Stimulated activated CD8-positive, alpha-beta memory T cell treated with anti-CD3 and anti-CD28 coated beads, Interleukin-12 subunit alpha, Interleukin-12 subunit beta, amount 100 ng/mL, for 4 hours (primary cell): Measurements from ENCODE around the gene SLC39A11.

ENCODE experiments used
- DNase-seq: peaks from one replicate; pipeline ENCODE4 v3.0.0-alpha.2; 2020; ENCODE audit warnings: low read depth

SLC39A11 gene

DNA sequence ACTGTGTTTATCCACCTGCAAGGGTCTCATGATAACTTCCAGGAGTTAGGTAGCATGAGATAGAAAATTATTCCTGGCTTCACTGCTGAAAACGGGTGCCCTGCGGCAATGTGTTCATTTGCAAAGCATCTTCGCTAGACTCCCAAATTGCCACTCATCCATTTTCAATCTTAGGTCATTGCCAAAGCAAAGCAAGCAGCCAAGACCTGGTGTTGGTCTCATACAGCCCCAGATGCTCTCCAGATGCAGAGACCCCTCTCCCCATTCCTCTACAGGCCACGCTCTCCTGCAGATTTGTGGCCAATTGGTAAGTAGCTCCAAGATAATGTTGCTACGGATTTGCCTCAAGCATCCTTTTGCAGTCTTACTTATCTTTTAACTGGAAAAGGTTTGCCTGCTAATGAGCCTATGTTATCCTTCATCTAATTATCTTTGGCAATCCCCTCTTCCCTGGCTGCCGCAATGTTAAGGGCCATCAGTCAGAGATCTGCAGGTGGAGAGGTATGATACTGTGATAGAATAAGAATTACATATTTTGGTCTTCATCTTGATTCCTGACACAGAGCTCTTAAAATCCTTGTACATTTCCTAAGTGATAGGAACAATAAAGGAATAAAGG lies 222.0 kb downstream of the SLC39A11 start:
- DNase-seq = no peak

GRCh38 chr17:72869630-72870029 lies 222.9 kb downstream of the SLC39A11 start:
- DNase-seq = no peak

DNA sequence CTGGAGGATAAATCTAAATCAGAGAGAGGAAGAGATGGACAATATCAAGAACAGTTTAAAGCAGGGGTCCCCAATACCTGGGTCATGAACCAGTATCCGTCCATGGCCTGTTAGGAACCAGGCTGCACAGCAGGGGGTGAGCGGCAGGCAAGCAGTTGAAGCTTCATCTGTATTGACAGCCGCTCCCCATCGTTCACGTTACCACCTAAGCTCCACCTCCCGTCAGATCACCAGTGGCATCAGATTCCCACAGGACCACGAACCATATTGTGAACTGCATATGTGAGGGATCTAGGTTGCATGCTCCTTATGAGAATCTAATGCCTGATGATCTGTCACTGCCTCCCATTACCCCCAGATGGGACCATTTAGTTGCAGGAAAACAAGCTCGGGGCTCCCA lies 226.5 kb downstream of the SLC39A11 start:
- no peak for DNase-seq

- no peak for DNase-seq
Measured at GRCh38 chr17:72863526-72864211, 228.8 kb downstream of the SLC39A11 start.

DNA sequence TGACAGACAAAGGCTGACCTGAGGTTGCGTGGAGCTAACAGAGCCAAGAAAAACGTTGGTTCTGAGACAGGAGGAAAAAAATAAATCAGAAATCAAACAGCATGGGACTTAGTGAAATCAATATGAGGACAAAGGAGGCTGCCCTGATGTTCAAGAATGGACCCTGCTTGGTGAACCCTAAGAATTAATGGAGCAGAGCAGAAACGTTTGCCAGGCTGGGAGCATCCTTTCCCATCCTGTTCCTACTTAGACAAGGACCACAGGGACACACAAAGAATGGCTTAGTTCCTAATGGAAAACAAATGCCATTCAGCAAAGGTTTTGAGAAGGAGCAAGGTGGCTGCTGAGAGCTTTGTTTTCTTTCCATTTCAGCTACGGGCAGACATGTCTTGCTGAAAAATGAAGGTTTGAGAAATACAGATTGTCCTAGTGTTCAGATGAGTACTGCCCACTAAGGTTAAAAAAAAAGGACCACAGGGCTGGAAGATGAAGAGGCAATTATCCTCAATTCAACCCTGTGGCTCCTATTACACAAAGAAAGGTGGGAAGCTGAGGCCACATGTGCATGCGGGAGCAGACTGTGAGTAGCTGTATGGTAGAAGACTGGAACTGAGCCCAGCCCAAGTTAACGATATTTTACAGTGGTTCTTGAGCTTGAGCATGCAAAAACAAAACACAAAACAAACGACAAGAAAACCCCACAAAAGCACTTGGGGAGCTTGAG lies 230.1 kb downstream of the SLC39A11 start:
- no peak for DNase-seq

DNA sequence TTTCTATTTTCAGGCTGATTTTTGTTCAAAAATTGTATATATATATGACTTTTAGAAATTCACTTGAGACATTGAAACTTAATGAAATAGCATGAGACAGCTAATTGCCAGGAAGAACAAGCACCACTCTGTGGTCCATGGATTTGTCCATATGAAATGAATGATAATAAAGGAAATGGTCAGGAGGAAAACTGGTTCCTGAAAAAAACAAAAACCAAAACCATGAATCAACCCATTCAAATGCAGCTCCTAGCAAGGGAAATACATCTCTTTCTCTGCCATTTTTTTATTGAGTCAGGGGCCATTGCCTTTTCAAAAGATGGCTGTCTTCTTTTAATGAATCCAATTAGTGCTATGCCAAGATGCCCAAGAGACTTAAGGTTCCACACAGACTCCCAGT lies 230.7 kb downstream of the SLC39A11 start:
- no peak for DNase-seq

GRCh38 chr17:72860778-72861177 lies 231.7 kb downstream of the SLC39A11 start:
- DNase-seq = no peak

DNA sequence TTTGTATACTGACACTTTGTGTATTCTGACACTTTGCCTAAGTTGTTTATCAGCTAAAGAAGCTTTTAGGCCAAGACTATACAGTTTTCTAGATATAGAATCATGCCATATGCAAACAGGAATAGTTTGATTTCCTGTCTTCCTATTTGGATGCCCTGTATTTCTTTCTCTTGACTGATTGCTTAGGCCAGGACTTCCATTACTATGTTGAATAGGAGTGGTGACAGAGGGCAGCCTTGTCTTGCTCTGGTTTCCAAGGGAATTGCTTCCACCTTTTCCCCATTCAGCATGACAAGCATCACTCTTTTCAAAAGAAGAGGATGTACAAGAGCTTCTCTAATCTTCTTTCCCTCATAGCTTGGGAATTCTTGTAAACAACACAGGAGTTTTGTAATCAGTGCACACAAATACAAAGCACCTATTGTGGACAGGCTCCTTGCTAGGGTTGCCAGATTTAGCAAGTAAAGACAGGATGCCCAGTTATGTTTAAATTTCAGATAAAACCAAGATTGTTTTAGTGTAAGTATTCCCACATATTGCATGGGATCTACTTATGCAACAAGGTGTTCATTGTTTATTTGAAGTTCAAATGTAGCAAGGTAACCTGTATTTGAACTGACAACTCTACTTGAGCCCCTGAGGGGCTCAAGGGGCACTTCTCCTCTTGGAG lies 233.5 kb downstream of the SLC39A11 start:
- DNase-seq = no peak

DNA sequence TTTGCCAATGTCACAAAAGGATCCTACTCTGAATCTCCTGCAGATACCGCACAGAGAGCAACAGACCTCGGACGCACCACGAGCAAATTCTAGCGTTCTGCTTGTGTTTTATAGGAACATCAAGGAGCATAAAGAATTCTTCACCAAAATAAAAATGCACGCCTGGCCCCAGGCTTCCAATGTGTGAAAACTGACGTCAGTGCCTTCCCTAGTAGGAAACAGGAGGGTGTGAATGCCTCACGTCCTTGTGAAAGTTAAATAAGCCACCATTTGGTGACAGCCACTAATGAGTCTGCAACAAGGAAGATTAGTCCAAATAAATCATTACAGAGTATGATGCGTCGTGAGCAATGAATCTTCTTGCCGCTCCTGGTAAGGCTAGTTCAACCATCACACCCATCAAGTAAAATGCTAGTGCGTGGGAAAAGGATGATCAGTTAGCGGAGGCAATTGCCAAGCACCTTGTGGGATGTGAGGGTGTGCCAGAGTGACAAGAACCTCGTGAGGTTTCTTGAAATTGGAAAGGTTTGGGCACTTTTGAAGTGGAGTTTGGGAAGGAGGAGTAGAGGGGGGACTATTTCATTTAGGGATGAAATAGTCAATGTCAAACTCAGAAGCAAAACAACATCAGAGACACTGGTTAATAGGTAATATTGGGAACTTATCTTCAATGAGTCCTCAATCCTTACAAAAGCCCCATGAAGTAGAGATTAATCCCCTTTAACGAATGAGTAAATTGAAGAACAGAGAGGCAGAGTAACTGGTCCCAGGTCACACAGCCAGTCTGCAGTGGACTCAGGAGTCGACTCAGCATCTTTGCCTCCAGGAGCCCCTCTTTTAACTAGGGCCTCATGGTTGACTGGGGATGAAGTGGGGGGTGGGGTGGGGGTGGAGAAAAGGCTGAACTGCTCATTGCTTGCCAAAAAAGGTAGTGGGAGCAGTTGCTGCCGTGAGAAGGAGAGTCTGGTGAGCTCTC lies 238.8 kb downstream of the SLC39A11 start:
- DNase-seq = no peak

GRCh38 chr17:72852277-72852938 lies 240.1 kb downstream of the SLC39A11 start:
- DNase-seq = no peak

- no peak for DNase-seq
Measured at GRCh38 chr17:72850410-72851118, 241.9 kb downstream of the SLC39A11 start.

DNA sequence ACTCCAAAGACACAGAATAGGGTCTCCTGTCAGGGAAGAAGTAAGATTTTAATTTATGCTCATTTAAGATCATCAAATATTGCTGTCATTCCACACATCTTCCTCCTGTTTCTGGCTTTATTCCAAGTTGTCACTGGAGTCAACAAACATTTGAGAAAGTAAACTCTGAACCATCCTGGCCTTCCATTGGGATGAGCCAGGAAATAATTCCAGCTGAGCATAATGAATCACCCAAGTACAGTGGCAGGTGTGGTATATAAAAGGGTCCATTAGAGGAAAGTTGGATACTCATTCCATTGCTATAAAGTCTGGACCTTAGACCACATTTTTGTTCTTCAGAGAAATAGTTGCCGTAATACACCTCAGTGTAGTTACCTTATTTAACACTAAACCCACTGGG lies 246.1 kb downstream of the SLC39A11 start:
- no peak for DNase-seq

- no peak for DNase-seq
Measured at GRCh38 chr17:72843591-72843990, 248.9 kb downstream of the SLC39A11 start.

DNA sequence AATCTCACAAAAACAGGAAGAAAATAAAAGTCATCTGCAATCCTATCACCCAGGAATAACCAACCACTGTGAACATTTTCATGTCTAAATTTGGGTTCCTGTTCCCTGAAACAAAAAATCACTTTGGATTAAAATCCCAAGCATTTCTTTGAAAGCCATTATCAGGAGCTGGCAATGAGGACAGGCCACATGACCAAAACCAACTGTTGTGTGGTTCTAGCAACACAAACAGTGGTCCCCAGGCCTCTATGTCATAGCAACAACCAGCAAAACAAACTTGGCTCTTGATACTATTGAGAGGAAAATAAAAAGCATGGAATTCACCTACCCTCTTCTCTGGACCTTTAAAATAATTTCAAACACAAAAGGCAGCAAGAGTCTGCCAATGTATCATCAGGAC lies 252.5 kb downstream of the SLC39A11 start:
- DNase-seq = no peak

DNA sequence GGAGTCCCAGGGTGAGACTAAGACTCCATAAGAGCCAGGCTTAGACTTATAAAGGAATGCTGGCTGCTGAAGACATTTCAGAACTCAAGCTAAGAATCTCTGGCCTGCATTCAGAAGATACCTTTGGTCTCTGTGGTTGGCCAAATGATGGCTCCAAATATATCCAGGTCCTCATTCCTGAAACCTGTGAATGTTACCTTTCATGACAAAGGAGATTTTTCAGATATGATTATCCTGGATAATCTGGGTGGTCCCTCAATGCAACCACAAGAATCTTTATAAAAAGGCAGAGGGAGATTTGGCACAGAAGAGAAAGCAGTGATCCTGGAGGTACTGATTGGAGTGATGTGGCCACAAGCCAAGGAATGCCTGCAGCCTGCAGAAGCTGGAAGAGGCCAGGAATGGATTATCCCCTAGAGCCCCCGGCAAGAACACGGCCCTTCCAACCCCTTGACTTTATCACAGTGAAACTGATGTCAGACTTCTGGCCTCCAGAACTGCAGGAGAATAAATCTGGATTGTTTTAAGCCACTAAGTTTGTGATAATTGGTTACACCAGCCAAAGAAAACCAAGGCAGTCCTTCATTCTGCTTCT lies 253.3 kb downstream of the SLC39A11 start:
- DNase-seq = no peak

- no peak for DNase-seq
Measured at GRCh38 chr17:72838581-72838980, 253.9 kb downstream of the SLC39A11 start.

- DNase-seq = no peak
Measured at GRCh38 chr17:72838068-72838467, 254.4 kb downstream of the SLC39A11 start.

DNA sequence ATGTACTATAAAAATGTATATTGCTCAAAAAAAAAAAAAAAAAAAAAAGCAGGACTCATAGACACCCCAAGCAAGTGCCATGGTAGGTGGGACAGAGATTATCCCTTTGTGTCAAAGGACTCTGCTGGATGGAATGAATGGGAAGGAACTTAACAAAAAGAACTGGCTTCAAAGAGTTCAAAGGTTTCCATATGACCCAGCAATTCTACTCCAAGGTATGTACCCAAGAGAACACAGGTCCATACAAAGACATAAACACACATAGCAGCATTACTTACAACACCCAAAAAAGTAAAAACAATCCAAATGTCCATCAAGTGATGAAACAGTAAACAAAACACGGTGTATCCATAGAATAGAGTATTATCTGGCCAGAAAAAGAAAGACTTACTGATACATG lies 255.2 kb downstream of the SLC39A11 start:
- DNase-seq = no peak

DNA sequence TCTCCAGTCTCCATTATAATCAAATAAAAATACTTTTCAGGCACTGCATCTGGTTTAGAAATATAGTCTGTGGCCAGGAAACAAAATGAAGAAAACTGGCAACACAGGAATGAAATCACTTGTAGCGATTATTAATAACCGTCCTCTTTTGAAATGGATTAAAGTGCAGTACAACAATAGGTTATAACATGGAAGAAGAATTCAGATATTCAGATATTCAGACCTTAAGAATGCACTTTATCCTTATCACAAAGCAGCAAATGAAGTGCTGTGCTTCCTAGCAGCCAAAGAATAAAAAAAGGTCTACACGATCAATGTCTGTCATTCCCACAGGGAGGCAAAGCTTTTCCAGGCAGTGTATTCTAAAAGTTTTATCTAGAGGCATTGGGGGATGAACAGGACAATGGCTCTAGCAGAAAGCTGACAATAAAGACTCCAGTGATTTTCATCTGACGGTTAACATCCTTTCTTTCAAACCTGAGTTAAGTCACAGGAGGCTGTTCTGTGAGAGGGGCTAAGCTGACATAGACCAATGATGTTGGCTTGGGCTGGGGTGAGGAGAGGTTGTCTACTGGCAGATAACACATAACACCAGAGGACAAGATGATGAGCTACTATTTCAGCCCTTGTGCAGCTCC lies 259.2 kb downstream of the SLC39A11 start:
- no peak for DNase-seq

DNA sequence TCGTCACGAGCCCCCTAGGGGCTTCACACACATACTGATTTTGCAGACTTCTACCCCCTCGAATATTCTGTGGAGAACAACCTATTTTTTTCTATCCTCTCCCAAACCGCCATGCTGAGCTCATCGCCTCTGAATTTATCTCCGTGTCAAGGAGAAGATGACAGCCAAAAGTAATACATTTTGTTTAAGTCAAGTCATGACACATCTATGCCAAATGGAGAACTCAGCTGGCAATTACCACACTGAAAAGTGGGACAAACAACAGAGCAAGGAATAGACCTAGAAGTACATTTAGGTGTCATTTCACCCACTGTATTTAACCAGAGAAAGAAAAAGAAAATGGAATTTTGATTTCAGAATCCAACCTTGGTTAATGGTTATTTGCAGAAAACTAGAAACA lies 260.2 kb downstream of the SLC39A11 start:
- DNase-seq = no peak
